ENCODE data around the gene PARK7. TPM values are rescaled to one million over a fixed set of nuclear protein-coding genes. Genes with fewer than 3 reads are reported as not detected.

The PARK7 gene
- total and polyA plus RNA-seq, 2 experiments from 2014 or later = 199 to 603 TPM

DNA sequence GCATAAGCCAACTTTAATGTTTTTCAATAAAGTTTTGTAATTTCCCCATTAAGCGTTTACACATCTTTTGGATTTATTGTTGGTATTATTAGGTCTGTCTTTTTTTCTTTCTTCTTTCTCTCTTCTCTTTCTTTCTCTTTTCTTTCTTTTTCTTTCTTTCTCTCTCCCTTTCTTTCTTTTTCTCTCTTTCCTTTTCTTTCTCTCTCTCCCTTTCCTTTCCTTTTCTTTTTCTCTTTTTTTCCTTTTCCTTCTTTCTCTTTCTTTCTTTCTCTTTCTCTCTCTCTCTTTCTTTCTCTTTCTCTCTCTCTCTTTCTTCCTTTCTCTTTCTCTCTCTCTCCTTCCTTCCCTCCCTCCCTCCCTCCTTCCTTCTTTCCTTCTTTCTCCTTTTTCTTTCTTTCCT lies 33.3 kb downstream of the PARK7 start:
- no peaks in the 10 kb centered on the region for H3K9me3 ChIP-seq (ENCODE audit: low read depth)
- no peak overlapping the region for H3K27ac ChIP-seq
- no peak overlapping the region for H3K4me3 ChIP-seq
- no peak for DNase-seq (ENCODE audit: low read depth in 1 of 2, low spot score in 1 of 2)
- H3K4me1 ChIP-seq (ENCODE audit: low read depth) = no peaks in the 10 kb centered on the region
- no peaks in the 10 kb centered on the region for H3K27me3 ChIP-seq
- no peak for TF ChIP-seq CTCF (IDR thresholded peaks at IDR 0.05; ENCODE audit: low read depth, low read length)
- H3K36me3 ChIP-seq = no peaks in the 10 kb centered on the region

- TF ChIP-seq CTCF (IDR thresholded peaks at IDR 0.05; ENCODE audit: low read depth, low read length) = no peak
- Histone ChIP-seq H3K4me1 (ENCODE audit: low read depth) (no peaks in the 10 kb centered on the region), H3K27ac (no peak overlapping the region), H3K27me3 (no peaks in the 10 kb centered on the region), H3K36me3 (no peaks in the 10 kb centered on the region), H3K4me3 (no peak overlapping the region), H3K9me3 (ENCODE audit: low read depth) (no peaks in the 10 kb centered on the region)
- DNase-seq (ENCODE audit: low read depth in 1 of 2, low spot score in 1 of 2) = no peak
Observed at GRCh38 chr1:7995437-7995836, 33.9 kb downstream of the PARK7 start.

- no peak overlapping the region for H3K27ac ChIP-seq
Observed at GRCh38 chr1:8002329-8002910, 40.9 kb downstream of the PARK7 start.

GRCh38 chr1:8002921-8003320 lies 41.4 kb downstream of the PARK7 start:
- Histone ChIP-seq H3K9me3 (ENCODE audit: low read depth) (no peaks in the 10 kb centered on the region), H3K4me1 (ENCODE audit: low read depth) (peaks cover 15% of the 10 kb centered on the region), H3K4me3 (no peak overlapping the region), H3K27ac (no peak overlapping the region), H3K36me3 (no peaks in the 10 kb centered on the region), H3K27me3 (no peaks in the 10 kb centered on the region)
- TF ChIP-seq CTCF (IDR thresholded peaks at IDR 0.05; ENCODE audit: low read depth, low read length) = no peak
- DNase-seq (ENCODE audit: low read depth in 1 of 2, low spot score in 1 of 2) = no peak

More at GRCh38 chr1:8002329-8002910, 40.9 kb downstream of the PARK7 start:
- H3K9me3 ChIP-seq (ENCODE audit: low read depth) = no peaks in the 10 kb centered on the region
- no peak for TF ChIP-seq CTCF (IDR thresholded peaks at IDR 0.05; ENCODE audit: low read depth, low read length)
- H3K27me3 ChIP-seq = no peaks in the 10 kb centered on the region
- H3K4me1 ChIP-seq (ENCODE audit: low read depth) = peaks cover 15% of the 10 kb centered on the region
- no peaks in the 10 kb centered on the region for H3K36me3 ChIP-seq
- no peak for DNase-seq (ENCODE audit: low read depth in 1 of 2, low spot score in 1 of 2)
- no peak overlapping the region for H3K4me3 ChIP-seq

DNA sequence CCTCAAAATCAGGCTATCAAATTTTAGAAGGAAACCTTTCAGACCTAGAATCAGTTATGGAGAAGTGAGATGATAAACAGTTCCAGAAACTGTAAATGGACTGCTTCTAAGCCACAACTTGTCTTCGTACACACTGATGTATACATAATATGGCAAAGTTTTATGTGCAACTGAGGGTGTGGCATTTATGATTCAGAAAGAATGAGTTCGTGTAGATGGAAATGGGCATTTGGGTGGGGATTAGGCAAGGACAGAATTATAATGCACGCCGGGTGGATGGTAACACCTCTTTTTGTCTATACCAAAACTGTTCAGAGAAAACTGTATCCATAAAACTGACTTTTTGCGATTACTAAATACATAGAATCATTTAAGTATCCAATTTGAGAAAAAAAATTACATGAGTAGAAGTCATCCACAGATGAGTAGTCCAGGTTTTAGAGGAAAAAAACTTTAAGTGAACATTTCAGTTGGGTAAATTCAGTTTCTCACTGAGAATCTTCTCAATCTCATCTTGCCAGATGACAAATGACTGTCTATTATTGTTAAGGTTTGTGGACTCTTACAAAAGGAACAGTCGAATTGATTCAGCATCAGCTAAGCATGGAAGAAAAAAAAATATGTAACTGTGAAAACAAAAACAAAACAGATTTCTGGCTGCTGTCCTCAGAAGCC lies 42.1 kb downstream of the PARK7 start:
- H3K27me3 ChIP-seq = no peaks in the 10 kb centered on the region
- H3K36me3 ChIP-seq = no peaks in the 10 kb centered on the region
- no peaks in the 10 kb centered on the region for H3K9me3 ChIP-seq (ENCODE audit: low read depth)
- no peak overlapping the region for H3K4me3 ChIP-seq
- no peak for DNase-seq (ENCODE audit: low read depth in 1 of 2, low spot score in 1 of 2)
- H3K4me1 ChIP-seq (ENCODE audit: low read depth) = peaks cover 15% of the 10 kb centered on the region
- no peak for TF ChIP-seq CTCF (IDR thresholded peaks at IDR 0.05; ENCODE audit: low read depth, low read length)
- H3K27ac ChIP-seq = no peak overlapping the region

Measured in cardiac muscle cell (in vitro differentiated cells and primary cell).